T-helper 2 cell treated with Interferon-gamma antibody and Interleukin-4, amounts not matched to agents 5 μg/mL and 100 μg/mL, for 36 hours (primary cell): ENCODE measurements around the gene LAT.
"Not testable (repeated sequence)": the region's sequence is repeated elsewhere in the genome, so short reads cannot be mapped to it uniquely, and the experiment has no call there.

Source experiments
- DNase-seq: peaks from one replicate; pipeline ENCODE4 v3.0.0; 2021; ENCODE audit warnings: low spot score
- H3K27ac Mint-ChIP-seq: one replicate; pipeline ENCODE4 v1.8.0; 2021; ENCODE audit warnings: mild to moderate bottlenecking, mixed read lengths
- H3K27me3 Mint-ChIP-seq: one replicate; pipeline ENCODE4 v1.8.0; 2021; ENCODE audit warnings: low read depth, mixed read lengths
- H3K36me3 Mint-ChIP-seq: one replicate; pipeline ENCODE4 v1.8.0; 2021; ENCODE audit warnings: low read depth, mixed read lengths
- H3K4me1 Mint-ChIP-seq: one replicate; pipeline ENCODE4 v1.8.0; 2021; ENCODE audit warnings: low read depth, mixed read lengths
- H3K4me3 Mint-ChIP-seq: one replicate; pipeline ENCODE4 v1.8.0; 2022; ENCODE audit warnings: mild to moderate bottlenecking, moderate library complexity, mixed read lengths
- H3K9me3 Mint-ChIP-seq: one replicate; pipeline ENCODE4 v1.8.0; 2021; ENCODE audit warnings: mixed read lengths

The LAT gene, protein sequence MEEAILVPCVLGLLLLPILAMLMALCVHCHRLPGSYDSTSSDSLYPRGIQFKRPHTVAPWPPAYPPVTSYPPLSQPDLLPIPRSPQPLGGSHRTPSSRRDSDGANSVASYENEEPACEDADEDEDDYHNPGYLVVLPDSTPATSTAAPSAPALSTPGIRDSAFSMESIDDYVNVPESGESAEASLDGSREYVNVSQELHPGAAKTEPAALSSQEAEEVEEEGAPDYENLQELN

GRCh38 chr16:28984619-28985135 is at the start of gene LAT:
TSS of gene LAT (plus strand) at chr16:28985052. CDS start at chr16:28985418, 366 bp downstream.
- DNase-seq: peak; percentile 76
- Mint-ChIP-seq H3K27me3 (no peaks in the 10 kb centered on the region), H3K4me1 (peaks cover 33% of the 10 kb centered on the region), H3K4me3 (peak within 1 kb of the TSS; percentile 99), H3K27ac (peak within 1 kb of the TSS; percentile 95), H3K9me3 (peaks cover 9% of the 10 kb centered on the region), H3K36me3 (peaks cover 77% of the 10 kb centered on the region)

DNA sequence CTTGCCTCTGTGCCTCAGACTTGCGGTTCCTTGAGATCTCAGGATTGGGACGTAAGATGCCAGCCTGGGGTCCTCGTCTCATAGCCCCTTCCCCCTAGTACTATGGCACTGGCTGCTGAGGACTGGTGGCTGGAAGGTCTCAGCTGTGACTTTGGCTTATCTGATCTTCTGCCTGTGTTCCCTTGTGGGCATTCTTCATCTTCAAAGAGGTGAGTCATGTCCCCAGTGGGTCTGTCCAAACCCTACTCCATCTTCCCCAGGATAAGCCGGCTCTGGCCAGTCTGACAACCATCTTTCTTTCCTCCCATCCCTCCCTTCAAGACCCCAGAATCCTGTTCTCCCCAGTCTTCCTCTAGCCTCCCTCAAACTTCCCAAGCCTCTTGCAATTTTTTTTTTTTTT is 49.5 kb upstream of the LAT start:
- Mint-ChIP-seq H3K36me3 (no peaks in the 10 kb centered on the region), H3K27ac (no peak overlapping the region), H3K27me3 (peaks cover 2% of the 10 kb centered on the region), H3K4me3 (peak overlapping the region; percentile 38), H3K4me1 (peaks cover 12% of the 10 kb centered on the region), H3K9me3 (no peaks in the 10 kb centered on the region)
- no peak for DNase-seq

- DNase-seq: peak; percentile 88
- peaks cover 10% of the 10 kb centered on the region for H3K4me1 Mint-ChIP-seq
- H3K27ac Mint-ChIP-seq: peak overlapping the region; percentile 26
- H3K9me3 Mint-ChIP-seq: no peaks in the 10 kb centered on the region
- peak overlapping the region; percentile 63 for H3K4me3 Mint-ChIP-seq
- H3K36me3 Mint-ChIP-seq: no peaks in the 10 kb centered on the region
- peaks cover 2% of the 10 kb centered on the region for H3K27me3 Mint-ChIP-seq
Measured at GRCh38 chr16:28935924-28936783, 48.7 kb upstream of the LAT start.

- Mint-ChIP-seq H3K9me3 (no peaks in the 10 kb centered on the region), H3K27ac (peak overlapping the region; percentile 26), H3K36me3 (no peaks in the 10 kb centered on the region), H3K27me3 (peaks cover 2% of the 10 kb centered on the region), H3K4me3 (peak overlapping the region; percentile 63), H3K4me1 (peaks cover 10% of the 10 kb centered on the region)
- DNase-seq: no peak
Measured at GRCh38 chr16:28936784-28937155, 48.1 kb upstream of the LAT start.

DNA sequence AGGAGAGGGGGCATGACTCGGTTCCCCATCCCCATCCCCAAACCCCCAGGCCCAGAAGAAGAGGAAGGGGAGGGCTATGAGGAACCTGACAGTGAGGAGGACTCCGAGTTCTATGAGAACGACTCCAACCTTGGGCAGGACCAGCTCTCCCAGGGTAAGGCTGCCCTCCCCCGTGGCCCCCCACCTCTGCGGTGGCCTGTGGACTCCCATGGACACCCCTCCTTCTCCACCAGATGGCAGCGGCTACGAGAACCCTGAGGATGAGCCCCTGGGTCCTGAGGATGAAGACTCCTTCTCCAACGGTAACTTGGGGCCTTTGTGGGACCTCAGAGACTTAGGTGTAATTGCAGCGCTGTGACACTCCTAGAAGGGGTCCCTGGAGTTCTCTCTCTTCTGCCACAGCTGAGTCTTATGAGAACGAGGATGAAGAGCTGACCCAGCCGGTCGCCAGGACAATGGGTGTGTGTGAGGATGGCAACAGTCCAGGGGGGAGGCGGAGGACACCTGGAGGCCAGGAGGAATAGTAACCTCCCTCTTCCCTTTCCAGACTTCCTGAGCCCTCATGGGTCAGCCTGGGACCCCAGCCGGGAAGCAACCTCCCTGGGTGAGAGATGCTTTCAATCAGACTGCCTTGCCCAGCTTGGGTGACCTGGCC is 47.5 kb upstream of the LAT start:
- H3K4me1 Mint-ChIP-seq: peaks cover 10% of the 10 kb centered on the region
- H3K36me3 Mint-ChIP-seq: no peaks in the 10 kb centered on the region
- DNase-seq: no peak
- no peak overlapping the region for H3K4me3 Mint-ChIP-seq
- H3K27me3 Mint-ChIP-seq: peaks cover 2% of the 10 kb centered on the region
- no peaks in the 10 kb centered on the region for H3K9me3 Mint-ChIP-seq
- H3K27ac Mint-ChIP-seq: no peak overlapping the region

GRCh38 chr16:28938721-28939120 is 46.1 kb upstream of the LAT start:
- no peak overlapping the region for H3K4me3 Mint-ChIP-seq
- DNase-seq: no peak
- no peaks in the 10 kb centered on the region for H3K36me3 Mint-ChIP-seq
- H3K9me3 Mint-ChIP-seq: no peaks in the 10 kb centered on the region
- H3K4me1 Mint-ChIP-seq: peaks cover 10% of the 10 kb centered on the region
- peaks cover 2% of the 10 kb centered on the region for H3K27me3 Mint-ChIP-seq
- H3K27ac Mint-ChIP-seq: no peak overlapping the region

DNA sequence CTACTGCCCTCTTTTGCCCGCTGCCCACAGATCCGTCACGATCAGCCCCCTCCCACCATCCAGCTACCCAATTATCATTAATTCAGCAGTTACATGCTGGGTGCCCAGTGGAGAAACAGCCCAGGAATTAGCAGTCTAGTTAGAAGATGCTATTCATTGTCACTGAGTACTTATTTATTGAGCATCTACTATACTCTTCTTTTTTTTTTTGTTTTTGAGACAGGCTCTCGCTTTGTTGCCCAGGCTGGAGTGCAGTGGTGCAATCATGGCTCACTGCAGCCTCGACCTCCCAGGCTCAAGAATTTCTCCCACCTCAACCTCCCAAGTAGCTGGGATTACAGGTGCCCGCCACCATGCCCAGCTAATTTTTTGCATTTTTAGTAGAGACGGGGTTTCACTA is 45.0 kb upstream of the LAT start:
- not testable (repeated sequence) for H3K27me3 Mint-ChIP-seq, H3K36me3 Mint-ChIP-seq, DNase-seq, H3K9me3 Mint-ChIP-seq, H3K27ac Mint-ChIP-seq, H3K4me3 Mint-ChIP-seq
- peaks cover 13% of the 10 kb centered on the region for H3K4me1 Mint-ChIP-seq

DNA sequence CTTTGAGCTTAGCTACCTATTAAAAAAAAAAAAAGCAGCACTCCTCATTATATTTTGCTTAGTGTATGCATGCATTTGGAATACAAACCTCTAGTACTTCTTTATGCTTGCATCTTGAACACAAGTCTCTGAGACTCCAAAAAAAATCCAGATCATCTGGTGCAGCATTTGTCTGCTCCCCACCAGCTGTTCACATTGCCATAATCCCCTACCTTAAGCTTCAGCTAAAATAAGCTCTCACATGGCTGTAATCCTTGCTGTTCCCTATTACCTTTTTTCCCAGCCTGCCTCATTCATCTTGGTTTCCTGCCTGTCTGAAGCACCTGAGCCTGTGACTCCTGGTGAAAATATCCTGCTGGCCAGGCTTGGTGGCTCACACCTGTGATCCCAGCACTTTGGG is 41.6 kb upstream of the LAT start:
- no peaks in the 10 kb centered on the region for H3K9me3 Mint-ChIP-seq
- peaks cover 10% of the 10 kb centered on the region for H3K4me1 Mint-ChIP-seq
- H3K27me3 Mint-ChIP-seq: peaks cover 7% of the 10 kb centered on the region
- DNase-seq: no peak
- H3K4me3 Mint-ChIP-seq: no peak overlapping the region
- H3K27ac Mint-ChIP-seq: no peak overlapping the region
- H3K36me3 Mint-ChIP-seq: no peaks in the 10 kb centered on the region

GRCh38 chr16:28946681-28947080 is 38.2 kb upstream of the LAT start:
- Mint-ChIP-seq H3K4me1 (peaks cover 16% of the 10 kb centered on the region), H3K27me3 (peaks cover 5% of the 10 kb centered on the region), H3K4me3 (no peak overlapping the region)

DNA sequence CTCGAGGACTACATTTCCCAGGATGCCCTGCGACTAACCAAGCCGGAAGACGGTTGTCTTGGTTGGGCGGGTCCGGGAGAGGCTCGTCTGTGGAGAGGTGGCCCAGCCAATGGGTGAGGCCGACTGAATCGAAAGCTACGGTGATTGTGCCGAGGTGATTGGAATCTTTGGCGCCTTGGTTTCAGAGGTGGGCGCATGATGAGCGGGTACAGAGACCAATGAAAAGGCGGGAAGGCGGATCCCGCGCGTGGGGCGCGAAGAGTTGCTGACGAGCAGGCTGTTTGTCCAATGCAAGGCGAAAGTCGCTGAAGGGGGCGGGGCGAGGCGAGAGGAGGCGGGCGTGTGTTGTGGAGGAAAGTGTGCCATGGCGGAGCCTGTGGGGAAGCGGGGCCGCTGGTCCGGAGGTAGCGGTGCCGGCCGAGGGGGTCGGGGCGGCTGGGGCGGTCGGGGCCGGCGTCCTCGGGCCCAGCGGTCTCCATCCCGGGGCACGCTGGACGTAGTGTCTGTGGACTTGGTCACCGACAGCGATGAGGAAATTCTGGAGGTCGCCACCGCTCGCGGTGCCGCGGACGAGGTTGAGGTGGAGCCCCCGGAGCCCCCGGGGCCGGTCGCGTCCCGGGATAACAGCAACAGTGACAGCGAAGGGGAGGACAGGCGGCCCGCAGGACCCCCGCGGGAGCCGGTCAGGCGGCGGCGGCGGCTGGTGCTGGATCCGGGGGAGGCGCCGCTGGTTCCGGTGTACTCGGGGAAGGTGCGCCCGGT is 34.0 kb upstream of the LAT start, which contains the start of gene NFATC2IP:
Gene NFATC2IP (plus strand): TSS at position 290 of the 762 bp plus-strand sequence. CDS start 75 bp downstream, at position 365.
- H3K36me3 Mint-ChIP-seq: peaks cover 37% of the 10 kb centered on the region
- peak within 1 kb of the TSS; percentile 88 for H3K4me3 Mint-ChIP-seq
- peaks cover 5% of the 10 kb centered on the region for H3K27me3 Mint-ChIP-seq
- H3K4me1 Mint-ChIP-seq: peaks cover 23% of the 10 kb centered on the region
- DNase-seq: peak; percentile 100
- H3K27ac Mint-ChIP-seq: peak within 1 kb of the TSS; percentile 94
- no peaks in the 10 kb centered on the region for H3K9me3 Mint-ChIP-seq

More at GRCh38 chr16:28946681-28947080, 38.2 kb upstream of the LAT start:
- no peak for DNase-seq
- Mint-ChIP-seq H3K9me3 (no peaks in the 10 kb centered on the region), H3K36me3 (peaks cover 7% of the 10 kb centered on the region), H3K27ac (no peak overlapping the region)

- peaks cover 21% of the 10 kb centered on the region for H3K4me1 Mint-ChIP-seq
- H3K9me3 Mint-ChIP-seq: no peaks in the 10 kb centered on the region
- H3K36me3 Mint-ChIP-seq: peaks cover 41% of the 10 kb centered on the region
- H3K27me3 Mint-ChIP-seq: peaks cover 5% of the 10 kb centered on the region
- H3K27ac Mint-ChIP-seq: peak overlapping the region; percentile 92
- DNase-seq: no peak
- peak overlapping the region; percentile 88 for H3K4me3 Mint-ChIP-seq
Measured at GRCh38 chr16:28951410-28951943, 33.4 kb upstream of the LAT start.

- Mint-ChIP-seq H3K4me1 (peaks cover 8% of the 10 kb centered on the region), H3K27ac (no peak overlapping the region), H3K27me3 (no peaks in the 10 kb centered on the region), H3K9me3 (no peaks in the 10 kb centered on the region), H3K36me3 (peaks cover 66% of the 10 kb centered on the region), H3K4me3 (no peak overlapping the region)
- DNase-seq: no peak
Measured at GRCh38 chr16:28958216-28958615, 26.6 kb upstream of the LAT start.

DNA sequence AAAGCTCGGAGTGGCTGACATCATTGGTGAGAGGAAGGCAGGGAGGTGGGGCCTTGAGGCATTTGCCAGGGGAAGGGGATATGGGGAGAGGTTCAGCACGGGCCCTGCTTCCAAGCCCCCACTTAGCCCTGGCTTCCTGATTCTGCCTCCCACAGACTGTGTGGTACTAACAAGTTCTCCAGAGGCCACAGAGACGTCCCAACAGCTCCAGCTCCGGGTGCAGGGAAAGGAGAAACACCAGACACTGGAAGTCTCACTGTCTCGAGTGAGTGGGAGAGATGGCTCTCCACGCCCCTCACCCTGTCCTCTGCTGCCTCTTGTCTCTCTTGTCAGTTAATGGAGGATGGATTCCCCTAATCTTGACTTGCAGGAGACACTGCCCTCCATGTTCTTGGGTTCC is 26.0 kb upstream of the LAT start:
- no peak overlapping the region for H3K4me3 Mint-ChIP-seq
- H3K27ac Mint-ChIP-seq: no peak overlapping the region
- H3K4me1 Mint-ChIP-seq: peaks cover 6% of the 10 kb centered on the region
- peaks cover 65% of the 10 kb centered on the region for H3K36me3 Mint-ChIP-seq
- DNase-seq: no peak
- H3K9me3 Mint-ChIP-seq: no peaks in the 10 kb centered on the region
- H3K27me3 Mint-ChIP-seq: no peaks in the 10 kb centered on the region
